Progenitor cell of endocrine pancreas (in vitro differentiated cells): ENCODE data around the gene PPP1R12A. TPM values are rescaled to one million over a fixed set of nuclear protein-coding genes. Genes with fewer than 3 reads are reported as not detected.

Experiments
- DNase-seq: peaks from one replicate; pipeline ENCODE4 v3.0.0; 2021; ENCODE audit warnings: low spot score; ENCODE audit not compliant: unreplicated experiment
- H3K27ac Mint-ChIP-seq: 2 replicates; pipeline ENCODE4 v1.8.0; 2021; ENCODE audit warnings: mild to moderate bottlenecking, moderate library complexity, mixed read lengths
- H3K27me3 Mint-ChIP-seq: 2 replicates; pipeline ENCODE4 v1.8.0; 2021; ENCODE audit warnings: mixed read lengths
- H3K36me3 Mint-ChIP-seq: 2 replicates; pipeline ENCODE4 v1.8.0; 2022; ENCODE audit warnings: mixed read lengths; ENCODE audit not compliant: insufficient read depth
- H3K4me1 Mint-ChIP-seq: 2 replicates; pipeline ENCODE4 v1.8.0; 2021; ENCODE audit warnings: low read depth, mixed read lengths
- H3K4me3 Mint-ChIP-seq: 2 replicates; pipeline ENCODE4 v1.8.0; 2021; ENCODE audit warnings: low read depth, mild to moderate bottlenecking, moderate library complexity, mixed read lengths
- H3K9me3 Mint-ChIP-seq: 2 replicates; pipeline ENCODE4 v1.8.0; 2021; ENCODE audit warnings: low read depth, mixed read lengths
- CTCF ChIP-seq: fragments of 200-600 bp; sonication (generic); IDR thresholded peaks from one replicate; pipeline ENCODE4 v1.5.0; 2021; ENCODE audit warnings: antibody characterized with exemption, mild to moderate bottlenecking; ENCODE audit not compliant: unreplicated experiment
- total RNA-seq: library from RNA; stranded (reverse); gene quantifications from 2 replicates; pipeline ENCODE4 v1.2.1, GENCODE V29; 2021

The PPP1R12A gene
- total RNA-seq, 1 donor from 2014 or later, result 73.2 TPM

GRCh38 chr12:79927772-79928474 lies 7.0 kb downstream of the PPP1R12A start:
- peaks cover 5% of the 10 kb centered on the region for H3K9me3 Mint-ChIP-seq
- TF ChIP-seq CTCF, result no peak
- H3K4me1 Mint-ChIP-seq, result peaks cover 13% of the 10 kb centered on the region
- H3K36me3 Mint-ChIP-seq, result peaks cover 2% of the 10 kb centered on the region
- H3K27ac Mint-ChIP-seq, result no peak overlapping the region
- H3K4me3 Mint-ChIP-seq, result no peak overlapping the region
- no peaks in the 10 kb centered on the region for H3K27me3 Mint-ChIP-seq
- no peak for DNase-seq

- Mint-ChIP-seq H3K27ac (peak overlapping the region; percentile 56), H3K9me3 (peaks cover 5% of the 10 kb centered on the region), H3K27me3 (no peaks in the 10 kb centered on the region), H3K4me3 (no peak overlapping the region), H3K4me1 (peaks cover 3% of the 10 kb centered on the region), H3K36me3 (peaks cover 2% of the 10 kb centered on the region)
- no peak for TF ChIP-seq CTCF
- DNase-seq, result no peak
Measured at GRCh38 chr12:79926951-79927350, 7.9 kb downstream of the PPP1R12A start.

GRCh38 chr12:79925492-79925891 lies 9.4 kb downstream of the PPP1R12A start:
- H3K36me3 Mint-ChIP-seq, result peaks cover 2% of the 10 kb centered on the region
- H3K4me1 Mint-ChIP-seq, result peaks cover 1% of the 10 kb centered on the region
- no peak for TF ChIP-seq CTCF
- peaks cover 5% of the 10 kb centered on the region for H3K9me3 Mint-ChIP-seq
- no peak for DNase-seq
- no peak overlapping the region for H3K27ac Mint-ChIP-seq
- no peaks in the 10 kb centered on the region for H3K27me3 Mint-ChIP-seq
- H3K4me3 Mint-ChIP-seq, result no peak overlapping the region

GRCh38 chr12:79921786-79922185 lies 13.1 kb downstream of the PPP1R12A start:
- H3K4me3 Mint-ChIP-seq, result no peak overlapping the region
- TF ChIP-seq CTCF, result no peak
- no peak overlapping the region for H3K27ac Mint-ChIP-seq
- peaks cover 7% of the 10 kb centered on the region for H3K4me1 Mint-ChIP-seq
- peaks cover 2% of the 10 kb centered on the region for H3K9me3 Mint-ChIP-seq
- no peaks in the 10 kb centered on the region for H3K27me3 Mint-ChIP-seq
- H3K36me3 Mint-ChIP-seq, result no peaks in the 10 kb centered on the region
- no peak for DNase-seq

- no peak for TF ChIP-seq CTCF
- Mint-ChIP-seq H3K9me3 (peaks cover 2% of the 10 kb centered on the region), H3K36me3 (no peaks in the 10 kb centered on the region), H3K4me1 (peaks cover 15% of the 10 kb centered on the region), H3K27ac (no peak overlapping the region), H3K27me3 (no peaks in the 10 kb centered on the region), H3K4me3 (no peak overlapping the region)
- no peak for DNase-seq
Measured at GRCh38 chr12:79920421-79921238, 14.3 kb downstream of the PPP1R12A start.
